Colonic mucosa (tissue), 4 donors: ENCODE results near the gene TRIP13. TPM values are rescaled to one million over a fixed set of nuclear protein-coding genes. Genes with fewer than 3 reads are reported as not detected.

Source experiments
- DNase-seq: peaks from one replicate; pipeline ENCODE4 v3.0.0-alpha.2; 2020
- H3K27ac ChIP-seq: fragments of 200-600 bp; one replicate; pipeline ENCODE4 v1.8.0; 2021
- H3K27me3 ChIP-seq: fragments of 200-600 bp; one replicate; pipeline ENCODE4 v1.8.0; 2021
- H3K36me3 ChIP-seq: fragments of 200-600 bp; one replicate; pipeline ENCODE4 v1.8.0; 2021
- H3K4me1 ChIP-seq: fragments of 200-600 bp; one replicate; pipeline ENCODE4 v1.8.0; 2021; ENCODE audit warnings: mild to moderate bottlenecking
- H3K4me3 ChIP-seq: fragments of 200-600 bp; one replicate; pipeline ENCODE4 v1.8.0; 2021
- H3K9ac ChIP-seq, 2 donors: one replicate each; pipeline ENCODE4 v1.7.0; 2013; ENCODE audit warnings: control low read depth in 2 of 2, low read depth in 2 of 2, low read length in 2 of 2
- H3K9me3 ChIP-seq: fragments of 200-600 bp; one replicate; pipeline ENCODE4 v1.8.0; 2021
- CTCF ChIP-seq: fragments of 200-600 bp; IDR thresholded peaks from one replicate; pipeline ENCODE4 v1.8.0; 2022; ENCODE audit warnings: antibody characterized with exemption, mild to moderate bottlenecking
- intact Hi-C: fragments of 100-400 bp; cut with DNase I; formaldehyde crosslinking; loops from one replicate; pipeline ENCODE4 v1.14.1; 2022
- total RNA-seq, 2 donors: library from RNA; stranded (reverse); fragmentation: NEBNext Ultra II Directional in 1 of 2; extraction: Animal tissue kit (Norgen Biotek cat#: 25700) in 1 of 2; gene quantifications; one replicate each; pipeline ENCODE4 v1.2.1, GENCODE V29; 2021
- donor health status: healthy.
- donor health status: DM: no; HTN: no; CAD: no.
- donor health status: DM: no; HTN: no; CAD: no.

TRIP13 gene
- total RNA-seq, 2 donors from 2014 or later = 5.8 to 18.1 TPM

- Histone ChIP-seq H3K27me3 (no peaks in the 10 kb centered on the region), H3K36me3 (peaks cover 11% of the 10 kb centered on the region), H3K9ac (no peak overlapping the region), H3K4me1 (no peaks in the 10 kb centered on the region), H3K9me3 (no peaks in the 10 kb centered on the region), H3K4me3 (no peak overlapping the region), H3K27ac (no peak overlapping the region)
- intact Hi-C loops = no loop called here
- TF ChIP-seq CTCF = no peak
- DNase-seq = no peak
Observed at GRCh38 chr5:864492-865167, 28.1 kb upstream of the TRIP13 start.

GRCh38 chr5:865168-865521 lies 27.5 kb upstream of the TRIP13 start:
- Histone ChIP-seq H3K9me3 (no peaks in the 10 kb centered on the region), H3K4me1 (no peaks in the 10 kb centered on the region), H3K9ac (no peak overlapping the region), H3K4me3 (no peak overlapping the region), H3K27ac (no peak overlapping the region), H3K36me3 (peaks cover 11% of the 10 kb centered on the region), H3K27me3 (no peaks in the 10 kb centered on the region)
- no peak for TF ChIP-seq CTCF
- intact Hi-C loops = no loop called here
- DNase-seq = no peak

GRCh38 chr5:865771-866170 lies 26.9 kb upstream of the TRIP13 start:
- intact Hi-C loops = no loop called here
- Histone ChIP-seq H3K9ac (no peak overlapping the region), H3K9me3 (no peaks in the 10 kb centered on the region), H3K27ac (no peak overlapping the region), H3K4me1 (no peaks in the 10 kb centered on the region), H3K4me3 (no peak overlapping the region), H3K36me3 (peaks cover 11% of the 10 kb centered on the region), H3K27me3 (no peaks in the 10 kb centered on the region)
- no peak for TF ChIP-seq CTCF
- DNase-seq = no peak

- no peaks in the 10 kb centered on the region for H3K9me3 ChIP-seq
- peaks cover 11% of the 10 kb centered on the region for H3K36me3 ChIP-seq
- DNase-seq = no peak
- intact Hi-C loops = no loop called here
- no peak overlapping the region for H3K27ac ChIP-seq
- no peaks in the 10 kb centered on the region for H3K4me1 ChIP-seq
- H3K9ac ChIP-seq = no peak overlapping the region
- H3K4me3 ChIP-seq = no peak overlapping the region
- no peak for TF ChIP-seq CTCF
- no peaks in the 10 kb centered on the region for H3K27me3 ChIP-seq
Observed at GRCh38 chr5:867300-867870, 25.3 kb upstream of the TRIP13 start.

GRCh38 chr5:868428-869135 lies 24.1 kb upstream of the TRIP13 start:
- Histone ChIP-seq H3K9ac (no peak overlapping the region), H3K4me1 (no peaks in the 10 kb centered on the region), H3K27me3 (no peaks in the 10 kb centered on the region), H3K27ac (no peak overlapping the region), H3K36me3 (peaks cover 11% of the 10 kb centered on the region), H3K4me3 (no peak overlapping the region), H3K9me3 (no peaks in the 10 kb centered on the region)
- DNase-seq = no peak
- intact Hi-C loops = no loop called here
- TF ChIP-seq CTCF = no peak
